OCI-LY7 (cell line): ENCODE data around the gene ABHD16B. TPM values are rescaled to one million over a fixed set of nuclear protein-coding genes. Genes with fewer than 3 reads are reported as not detected.

Experiments used
- BruUV-seq: library from RNA; stranded (reverse); fragments of 400-500 nt; replicated peaks from 2 replicates; lab custom pipeline; 2021; lab: Mats Ljungman, UMichigan
- CTCF ChIA-PET: fragments of 300-600 bp; sonication (Branson Sonifier 250); formaldehyde crosslinking; loops from one replicate; lab custom pipeline; 2022; ENCODE audit warnings: antibody characterized with exemption; ENCODE audit not compliant: unreplicated experiment; lab: Charles Lee
- POLR2A ChIA-PET: fragments of 300-600 bp; sonication (Branson Sonifier 250); formaldehyde crosslinking; loops from one replicate; lab custom pipeline; 2022; ENCODE audit warnings: antibody characterized with exemption; lab: Charles Lee
- DNase-seq: peaks from one replicate; pipeline ENCODE4 v3.0.0-alpha.2; 2015; ENCODE audit warnings: low spot score
- H2AFZ ChIP-seq: fragments of 200-600 bp; sonication (generic), shearing (Covaris generic); 2 replicates; pipeline ENCODE4 v1.6.1; 2014; ENCODE audit warnings: mild to moderate bottlenecking, antibody characterized with exemption, low read length, moderate library complexity
- H3K27ac ChIP-seq: fragments of 200-600 bp; sonication (generic); 2 replicates; pipeline ENCODE4 v1.5.1; 2014; ENCODE audit warnings: mixed run types, low read depth, mild to moderate bottlenecking, moderate library complexity, low read length, inconsistent platforms; ENCODE audit not compliant: poor library complexity, severe bottlenecking
- H3K36me3 ChIP-seq: fragments of 200-600 bp; sonication (generic); 2 replicates; pipeline ENCODE4 v1.6.1; 2014; ENCODE audit warnings: mild to moderate bottlenecking, antibody characterized with exemption, low read length, moderate library complexity, mixed read lengths; ENCODE audit not compliant: insufficient read depth
- H3K4me1 ChIP-seq: fragments of 200-600 bp; sonication (generic); 2 replicates; pipeline ENCODE4 v1.5.1; 2014; ENCODE audit warnings: mild to moderate bottlenecking, low read length; ENCODE audit not compliant: insufficient read depth, poor library complexity, severe bottlenecking
- H3K4me2 ChIP-seq: fragments of 200-600 bp; sonication (generic); 2 replicates; pipeline ENCODE4 v1.6.1; 2014; ENCODE audit warnings: mild to moderate bottlenecking, low read length
- H3K4me3 ChIP-seq: fragments of 200-600 bp; sonication (generic); 2 replicates; pipeline ENCODE4 v1.5.1; 2014; ENCODE audit warnings: mild to moderate bottlenecking, low read depth, low read length; ENCODE audit not compliant: poor library complexity, severe bottlenecking
- H3K79me2 ChIP-seq: fragments of 200-600 bp; sonication (generic); 2 replicates; pipeline ENCODE4 v1.6.1; 2016; ENCODE audit warnings: low read depth, mild to moderate bottlenecking, low read length, moderate library complexity, mixed read lengths; ENCODE audit not compliant: insufficient read depth
- H3K9me2 ChIP-seq: fragments of 200-600 bp; sonication (generic); 2 replicates; pipeline ENCODE4 v1.6.1; 2016; ENCODE audit warnings: mild to moderate bottlenecking, low read length, mixed read lengths; ENCODE audit not compliant: insufficient read depth
- H3K9me3 ChIP-seq: fragments of 200-600 bp; sonication (generic); 2 replicates; pipeline ENCODE4 v1.6.1; 2014; ENCODE audit warnings: mild to moderate bottlenecking, mixed run types, low read length, mixed read lengths
- H4K20me1 ChIP-seq: fragments of 200-600 bp; sonication (generic); 2 replicates; pipeline ENCODE4 v1.6.1; 2014; ENCODE audit warnings: mild to moderate bottlenecking, antibody characterized with exemption, low read length, moderate library complexity, mixed read lengths; ENCODE audit not compliant: insufficient read depth
- EZH2phosphoT487 ChIP-seq: fragments of 200-600 bp; sonication (generic); IDR thresholded peaks from 2 replicates; pipeline ENCODE4 v1.6.1; 2018; ENCODE audit warnings: low read depth, borderline replicate concordance, mild to moderate bottlenecking, mixed run types, antibody characterized with exemption, low read length, moderate library complexity, mixed read lengths
- intact Hi-C: fragments of 100-400 bp; cut with micrococcal nuclease; formaldehyde crosslinking; loops from one replicate; pipeline ENCODE4 v1.10.0; 2022; ENCODE audit not compliant: unreplicated experiment
- total RNA-seq, 2 experiments: library from RNA; depleted of rRNA in 1 of 2; stranded (reverse); fragments of >200 nt in 1 of 2; shearing (Covaris generic) in 1 of 2; gene quantifications; 2 replicates each; pipeline ENCODE4 v1.2.3, GENCODE V29; 2014 to 2022
- TF ChIP-seq, protein P1 (sequence below): fragments of 200-600 bp; sonication (generic); conservative IDR thresholded peaks from 2 replicates; pipeline ENCODE4 v1.5.1; 2014; ENCODE audit warnings: mild to moderate bottlenecking, antibody characterized with exemption, low read length, moderate library complexity, mixed read lengths

Gene ABHD16B
- total RNA-seq, 2 experiments from 2014 or later = 0.29 TPM; not detected in 1

DNA sequence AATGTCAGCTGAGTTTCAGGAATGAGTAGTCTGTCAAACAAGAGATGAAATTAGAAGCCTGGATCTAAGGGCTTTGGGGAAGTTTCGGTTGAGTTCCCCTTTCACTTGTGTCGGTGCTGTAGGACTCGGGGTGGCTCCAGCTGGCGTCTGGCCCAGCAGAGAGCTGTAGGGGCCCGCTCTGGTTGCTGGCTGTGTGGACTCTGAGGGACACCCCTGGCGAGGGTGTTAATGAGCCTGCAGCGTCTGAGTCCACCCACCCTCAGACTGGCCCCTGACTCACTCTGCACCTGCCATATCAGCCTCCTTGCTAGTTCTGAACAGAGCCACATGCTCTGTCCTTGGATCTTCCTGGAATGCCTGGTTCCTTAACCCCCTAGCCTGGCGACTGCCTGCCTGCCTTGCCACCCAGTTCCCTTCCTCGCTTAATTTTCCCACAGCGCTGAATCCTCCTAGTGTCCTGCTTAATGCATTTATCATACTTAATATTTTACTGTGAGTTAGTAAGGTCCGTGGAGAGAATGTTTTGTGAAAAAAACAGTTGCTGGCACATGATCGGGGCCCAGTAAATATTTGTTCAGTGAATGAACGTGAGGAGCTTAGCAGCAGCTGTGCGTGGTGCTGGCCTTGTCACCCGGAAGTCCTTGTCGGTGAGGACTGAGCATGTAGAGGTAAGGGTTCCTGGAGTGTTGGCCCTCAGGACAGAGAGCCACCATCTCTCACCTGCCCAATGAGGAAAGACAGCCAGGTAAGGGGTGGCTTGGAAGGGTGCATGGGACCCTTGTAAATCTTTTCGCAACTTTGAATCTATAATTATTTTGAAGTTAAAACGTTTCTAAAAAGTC, 35.2 kb downstream of the ABHD16B start:
- Histone ChIP-seq H3K9me3 (no peaks in the 10 kb centered on the region), H3K27ac (peak overlapping the region; percentile 75), H3K9me2 (no peaks in the 10 kb centered on the region), H4K20me1 (peaks cover 14% of the 10 kb centered on the region), H2AFZ (no peak overlapping the region; the same call in 1 of the 2 replicates), H3K4me1 (peaks cover 11% of the 10 kb centered on the region), H3K4me3 (peak overlapping the region; percentile 84), H3K36me3 (peaks cover 20% of the 10 kb centered on the region; the same call in 1 of the 2 replicates), H3K79me2 (peaks cover 44% of the 10 kb centered on the region), H3K4me2 (peak overlapping the region; percentile 88)
- TF ChIP-seq, protein P1, sequence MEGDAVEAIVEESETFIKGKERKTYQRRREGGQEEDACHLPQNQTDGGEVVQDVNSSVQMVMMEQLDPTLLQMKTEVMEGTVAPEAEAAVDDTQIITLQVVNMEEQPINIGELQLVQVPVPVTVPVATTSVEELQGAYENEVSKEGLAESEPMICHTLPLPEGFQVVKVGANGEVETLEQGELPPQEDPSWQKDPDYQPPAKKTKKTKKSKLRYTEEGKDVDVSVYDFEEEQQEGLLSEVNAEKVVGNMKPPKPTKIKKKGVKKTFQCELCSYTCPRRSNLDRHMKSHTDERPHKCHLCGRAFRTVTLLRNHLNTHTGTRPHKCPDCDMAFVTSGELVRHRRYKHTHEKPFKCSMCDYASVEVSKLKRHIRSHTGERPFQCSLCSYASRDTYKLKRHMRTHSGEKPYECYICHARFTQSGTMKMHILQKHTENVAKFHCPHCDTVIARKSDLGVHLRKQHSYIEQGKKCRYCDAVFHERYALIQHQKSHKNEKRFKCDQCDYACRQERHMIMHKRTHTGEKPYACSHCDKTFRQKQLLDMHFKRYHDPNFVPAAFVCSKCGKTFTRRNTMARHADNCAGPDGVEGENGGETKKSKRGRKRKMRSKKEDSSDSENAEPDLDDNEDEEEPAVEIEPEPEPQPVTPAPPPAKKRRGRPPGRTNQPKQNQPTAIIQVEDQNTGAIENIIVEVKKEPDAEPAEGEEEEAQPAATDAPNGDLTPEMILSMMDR = no peak
- TF ChIP-seq EZH2phosphoT487 = no peak
- BruUV-seq = TSS peak; percentile 48
- ChIA-PET CTCF (interaction anchor here (0.5 kb wide), 1 partner anchor 1130 kb away, joined by 3 read pairs; no protein-coding TSS in a partner anchor), POLR2A (interaction anchor here (0.9 to 1.3 kb wide), 3 partner anchors 15 to 84 kb away, joined by 3 read pairs; partner anchors contain the start of gene PRPF6)
- intact Hi-C loops = loop anchor here (5.0 kb wide), 1 partner anchor 359 kb away; the partner anchor contains the start of gene PTK6
- peak; percentile 59 for DNase-seq

DNA sequence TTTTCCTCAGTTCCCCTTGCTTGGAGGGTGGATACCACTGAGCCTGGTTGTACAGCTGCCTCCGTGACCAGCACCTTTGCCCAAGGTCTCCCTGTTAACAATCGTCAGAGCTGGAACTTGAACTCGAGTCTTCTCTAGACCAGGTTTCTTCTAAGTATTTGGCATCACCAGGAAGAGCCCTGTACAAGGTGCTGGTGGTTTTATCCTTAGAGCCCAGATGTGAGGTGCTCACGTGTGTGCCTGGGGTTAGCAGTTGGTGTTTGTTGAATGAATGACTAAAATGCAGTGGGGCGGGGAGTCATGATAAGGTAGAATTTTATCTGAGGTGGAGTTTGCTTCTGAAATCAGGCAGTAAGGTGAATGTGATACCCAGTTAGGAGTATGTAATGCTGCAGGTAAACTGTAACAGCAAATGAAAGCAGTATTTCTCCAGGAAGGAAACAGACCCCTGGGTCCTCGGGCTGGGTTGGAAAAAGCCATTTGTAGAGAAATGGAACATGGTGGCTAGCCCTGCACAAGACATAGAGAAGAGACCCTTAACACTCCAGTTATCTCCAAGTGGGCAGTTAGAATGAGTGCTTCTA, 36.8 kb downstream of the ABHD16B start:
- no TSS peak for BruUV-seq
- Histone ChIP-seq H2AFZ (no peak overlapping the region), H3K36me3 (peaks cover 16% of the 10 kb centered on the region; the same call in 1 of the 2 replicates), H3K4me2 (no peak overlapping the region), H3K4me1 (peaks cover 11% of the 10 kb centered on the region), H3K9me3 (no peaks in the 10 kb centered on the region), H3K4me3 (no peak overlapping the region), H4K20me1 (peaks cover 14% of the 10 kb centered on the region), H3K27ac (no peak overlapping the region), H3K9me2 (no peaks in the 10 kb centered on the region), H3K79me2 (peaks cover 44% of the 10 kb centered on the region)
- TF ChIP-seq EZH2phosphoT487 = no peak
- TF ChIP-seq, protein P1 = no peak
- intact Hi-C loops = loop anchor here (5.0 kb wide), 1 partner anchor 361 kb away; the partner anchor contains the start of gene PTK6
- POLR2A ChIA-PET = no interaction called here
- CTCF ChIA-PET = no interaction called here
- DNase-seq = no peak
